T-cell (primary cell): ENCODE measurements around the gene TCAP. TPM values are rescaled to one million over a fixed set of nuclear protein-coding genes. Genes with fewer than 3 reads are reported as not detected.
"Not testable (repeated sequence)": the region's sequence is repeated elsewhere in the genome, so short reads cannot be mapped to it uniquely, and the experiment has no call there.

ENCODE experiments used
- ATAC-seq, 4 experiments: fragments of 200-7000 bp in 3 of 4; fragments of 150-1000 bp in 1 of 4; cut with Tn5 transposase; replicated peaks in 1 of 4; 1 replicate in 3 of 4; 2 replicates in 1 of 4; pipeline ENCODE4 v1.10.0; 2021; ENCODE audit warnings: moderate library complexity in 3 of 4, mild to moderate bottlenecking in 2 of 4, moderate number of reproducible peaks in 1 of 4
- CTCF ChIA-PET, 2 donors: fragments of 300-600 bp; sonication (Branson Sonifier 250); formaldehyde crosslinking; loops; one replicate each; lab custom pipeline; 2022; ENCODE audit warnings: antibody characterized with exemption in 2 of 2; lab: Charles Lee
- POLR2A ChIA-PET, 2 donors: fragments of 300-600 bp; sonication (Branson Sonifier 250); formaldehyde crosslinking; loops; one replicate each; lab custom pipeline; 2022; ENCODE audit warnings: antibody characterized with exemption in 2 of 2; lab: Charles Lee
- DNase-seq, 35 experiments: peaks; one replicate each; pipeline versions ENCODE4 v3.0.0 to v3.0.0-alpha.2; 2013 to 2023
- H3K27ac ChIP-seq: one replicate; pipeline ENCODE4 v1.5.1; 2013; ENCODE audit warnings: low read length
- H3K27me3 ChIP-seq, 2 experiments: replicated peaks in 1 of 2; 1 replicate in 1 of 2; 2 replicates in 1 of 2; pipeline versions ENCODE4 v1.6.1 to v1.7.0; 2013; ENCODE audit warnings: low read length in 1 of 2, mixed read lengths in 1 of 2; ENCODE audit not compliant: control insufficient read depth in 2 of 2, insufficient read depth in 2 of 2; ENCODE audit errors: extremely low read depth in 1 of 2
- H3K36me3 ChIP-seq, 2 donors: 1 replicate in 1 of 2; 2 replicates in 1 of 2; pipeline versions ENCODE4 v1.6.1 to v1.7.0; 2013; ENCODE audit warnings: low read length in 1 of 2; ENCODE audit not compliant: control insufficient read depth in 2 of 2, insufficient read depth in 1 of 2; ENCODE audit errors: extremely low read depth in 1 of 2
- H3K4me1 ChIP-seq, 2 experiments: 1 replicate in 1 of 2; 2 replicates in 1 of 2; pipeline versions ENCODE4 v1.6.1 to v1.7.0; 2013; ENCODE audit warnings: low read length in 2 of 2, mixed read lengths in 1 of 2; ENCODE audit not compliant: insufficient read depth in 2 of 2, control insufficient read depth in 1 of 2; ENCODE audit errors: extremely low read depth in 1 of 2
- H3K4me3 ChIP-seq, 2 donors: 1 replicate in 1 of 2; 2 replicates in 1 of 2; pipeline versions ENCODE4 v1.5.1 to v1.7.0; 2013; ENCODE audit warnings: mild to moderate bottlenecking in 2 of 2, low read length in 1 of 2, moderate library complexity in 1 of 2; ENCODE audit not compliant: control insufficient read depth in 1 of 2; ENCODE audit errors: extremely low read depth in 1 of 2
- H3K9me3 ChIP-seq: 2 replicates; pipeline ENCODE4 v1.7.0; 2013
- H3K27ac Mint-ChIP-seq, 2 donors: one replicate each; pipeline ENCODE4 v1.8.0; 2020 to 2021; ENCODE audit warnings: mild to moderate bottlenecking in 2 of 2, mixed read lengths in 2 of 2
- H3K27me3 Mint-ChIP-seq, 2 donors: one replicate each; pipeline ENCODE4 v1.8.0; 2021 to 2022; ENCODE audit warnings: mixed read lengths in 2 of 2
- H3K36me3 Mint-ChIP-seq: one replicate; pipeline ENCODE4 v1.8.0; 2021; ENCODE audit warnings: mixed read lengths
- H3K4me1 Mint-ChIP-seq, 3 donors: one replicate each; pipeline ENCODE4 v1.8.0; 2020 to 2022; ENCODE audit warnings: mixed read lengths in 3 of 3, mild to moderate bottlenecking in 1 of 3
- H3K4me3 Mint-ChIP-seq, 3 donors: one replicate each; pipeline ENCODE4 v1.8.0; 2020 to 2022; ENCODE audit warnings: mild to moderate bottlenecking in 3 of 3, mixed read lengths in 3 of 3, moderate library complexity in 3 of 3
- H3K9me3 Mint-ChIP-seq, 3 donors: one replicate each; pipeline ENCODE4 v1.8.0; 2020 to 2022; ENCODE audit warnings: mixed read lengths in 3 of 3
- WGBS: methylation state at CpG from one replicate; pipeline ENCODE4 v1.1.5; 2013; ENCODE audit warnings: missing lambda C conversion rate; ENCODE audit not compliant: insufficient coverage; 5-methylcytosine and 5-hydroxymethylcytosine counted together
- total RNA-seq, 35 experiments: library from RNA in 6 of 35; stranded (reverse) in 6 of 35; fragments of 120-200 nt in 1 of 35; gene quantifications; one replicate each; pipeline versions ENCODE4 v1.2.1 to v1.2.4 and lab custom pipeline; 2013 to 2026

TCAP gene
- total RNA-seq, 5 donors from 2014 or later (not counting 1 experiment from before 2014, with no cell fraction given), result 2.2 to 7.8 (median 6.6) TPM

GRCh38 chr17:39706383-39706782 is 41.2 kb downstream of the TCAP start:
- no peak for ATAC-seq
- no peak overlapping the region for H3K27ac Mint-ChIP-seq
- CTCF ChIA-PET, result no interaction called here

GRCh38 chr17:39706921-39707337 is 41.8 kb downstream of the TCAP start:
- ATAC-seq (peak; percentile 75 to 90 (median 82)), DNase-seq (peak in 3 of 35 experiments; percentile 10 to 32 (median 29))
- Mint-ChIP-seq H3K27me3 (peaks cover 0 to 7% of the 10 kb centered on the region in 2 donors), H3K36me3 (no peaks in the 10 kb centered on the region), H3K27ac (peak overlapping the region; percentile 36 to 41), H3K4me1 (peaks cover 16 to 37% (median 25%) of the 10 kb centered on the region in 3 donors), H3K9me3 (no peaks in the 10 kb centered on the region), H3K4me3 (peak overlapping the region in 2 of 3 donors; percentile 8 to 75)
- Histone ChIP-seq H3K4me1 (peaks cover 9 to 46% of the 10 kb centered on the region in 2 experiments), H3K4me3 (no peak overlapping the region), H3K36me3 (peaks cover 0 to 2% of the 10 kb centered on the region in 2 donors), H3K9me3 (no peaks in the 10 kb centered on the region), H3K27me3 (peaks cover 0 to 7% of the 10 kb centered on the region in 2 experiments), H3K27ac (no peak overlapping the region)
- ChIA-PET CTCF (no interaction called here), POLR2A (no interaction called here)
- WGBS, result 76% methylated on average over 6 of the region's 7 CpGs

More at GRCh38 chr17:39706383-39706782, 41.2 kb downstream of the TCAP start:
- no peak overlapping the region for H3K27ac ChIP-seq
- no peaks in the 10 kb centered on the region for H3K36me3 Mint-ChIP-seq
- H3K4me3 ChIP-seq, result no peak overlapping the region
- DNase-seq, result no peak
- no peaks in the 10 kb centered on the region for H3K9me3 Mint-ChIP-seq
- 96% methylated on average over 3 of the region's 8 CpGs for WGBS
- POLR2A ChIA-PET, result no interaction called here
- H3K9me3 ChIP-seq, result no peaks in the 10 kb centered on the region
- peaks cover 4 to 12% of the 10 kb centered on the region in 2 donors for H3K27me3 Mint-ChIP-seq
- peaks cover 16 to 37% (median 25%) of the 10 kb centered on the region in 3 donors for H3K4me1 Mint-ChIP-seq
- H3K4me3 Mint-ChIP-seq, result peak overlapping the region in 1 of 3 donors; percentile 75
- H3K36me3 ChIP-seq, result peaks cover 0 to 2% of the 10 kb centered on the region in 2 donors
- H3K4me1 ChIP-seq, result peaks cover 9 to 46% of the 10 kb centered on the region in 2 experiments
- peaks cover 4 to 12% of the 10 kb centered on the region in 2 experiments for H3K27me3 ChIP-seq

DNA sequence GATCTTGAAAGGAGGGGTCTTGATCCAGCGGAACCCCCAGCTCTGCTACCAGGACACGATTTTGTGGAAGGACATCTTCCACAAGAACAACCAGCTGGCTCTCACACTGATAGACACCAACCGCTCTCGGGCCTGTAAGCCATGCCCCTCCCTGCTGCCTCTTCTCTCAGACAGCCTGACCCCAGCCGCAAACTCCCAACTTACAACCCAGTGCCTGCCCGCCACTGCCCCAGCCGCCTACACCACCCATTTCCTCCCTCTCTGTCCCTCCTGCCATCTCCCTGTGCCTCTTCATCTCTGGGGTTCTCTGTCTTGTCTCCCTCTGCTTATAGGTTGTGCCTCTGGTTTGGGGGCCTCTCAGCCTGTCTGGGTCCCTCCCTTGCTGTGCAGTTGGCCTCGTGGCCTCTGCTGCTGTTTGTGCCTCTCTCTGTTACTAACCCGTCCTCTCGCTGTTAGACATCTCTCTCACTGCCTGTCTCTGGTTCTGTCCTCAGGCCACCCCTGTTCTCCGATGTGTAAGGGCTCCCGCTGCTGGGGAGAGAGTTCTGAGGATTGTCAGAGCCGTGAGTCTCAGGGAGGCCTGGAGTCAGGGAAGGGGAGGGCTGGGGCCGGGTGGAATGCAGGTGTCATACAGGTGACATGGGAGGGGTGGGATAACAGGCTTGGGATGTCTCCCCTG is 44.3 kb downstream of the TCAP start:
- Mint-ChIP-seq H3K4me3 (peak overlapping the region in 1 of 3 donors; percentile 21), H3K9me3 (no peaks in the 10 kb centered on the region), H3K27ac (peak overlapping the region in 1 of 2 donors; percentile 44), H3K36me3 (no peaks in the 10 kb centered on the region), H3K27me3 (no peaks in the 10 kb centered on the region), H3K4me1 (peaks cover 16 to 37% (median 20%) of the 10 kb centered on the region in 3 donors)
- ChIA-PET POLR2A (no interaction called here), CTCF (no interaction called here)
- Histone ChIP-seq H3K27me3 (no peaks in the 10 kb centered on the region), H3K27ac (no peak overlapping the region), H3K9me3 (no peaks in the 10 kb centered on the region), H3K4me3 (no peak overlapping the region), H3K36me3 (no peaks in the 10 kb centered on the region), H3K4me1 (peaks cover 9 to 46% of the 10 kb centered on the region in 2 experiments)
- ATAC-seq, result no peak
- DNase-seq, result peak in 1 of 35 experiments; percentile 10
- 84% methylated on average over 8 of the region's 14 CpGs for WGBS

- Mint-ChIP-seq H3K36me3 (no peaks in the 10 kb centered on the region), H3K27ac (no peak overlapping the region), H3K9me3 (no peaks in the 10 kb centered on the region), H3K4me3 (no peak overlapping the region), H3K4me1 (peaks cover 16 to 34% (median 20%) of the 10 kb centered on the region in 3 donors), H3K27me3 (no peaks in the 10 kb centered on the region)
- POLR2A ChIA-PET, result no interaction called here
- ATAC-seq, result no peak
- Histone ChIP-seq H3K9me3 (no peaks in the 10 kb centered on the region), H3K4me3 (no peak overlapping the region), H3K27ac (no peak overlapping the region), H3K27me3 (no peaks in the 10 kb centered on the region), H3K36me3 (no peaks in the 10 kb centered on the region), H3K4me1 (peaks cover 9 to 46% of the 10 kb centered on the region in 2 experiments)
- DNase-seq, result no peak
- 87% methylated on average over 15 of the region's 20 CpGs for WGBS
- CTCF ChIA-PET, result interaction anchor here in 1 of 2 donors (0.6 kb wide), 1 partner anchor 766 kb away, joined by 4 read pairs; no protein-coding TSS in a partner anchor
These were observed 45.1 kb downstream of the TCAP start for GRCh38 chr17:39709998-39710964.

GRCh38 chr17:39711071-39711470 is 45.9 kb downstream of the TCAP start:
- H3K4me3 ChIP-seq, H3K27me3 Mint-ChIP-seq, H3K27ac Mint-ChIP-seq, H3K4me3 Mint-ChIP-seq, H3K36me3 ChIP-seq, H3K36me3 Mint-ChIP-seq, H3K9me3 Mint-ChIP-seq, H3K27me3 ChIP-seq, H3K9me3 ChIP-seq, POLR2A ChIA-PET, ATAC-seq, H3K27ac ChIP-seq, DNase-seq: not testable (repeated sequence)
- H3K4me1 Mint-ChIP-seq, result peaks cover 16 to 34% (median 20%) of the 10 kb centered on the region in 3 donors
- peaks cover 9 to 41% of the 10 kb centered on the region in 2 experiments for H3K4me1 ChIP-seq
- CTCF ChIA-PET, result interaction anchor here in 1 of 2 donors (0.5 kb wide), 1 partner anchor 1027 kb away, joined by 3 read pairs; no protein-coding TSS in a partner anchor
- WGBS, result 93% methylated on average over 9 of the region's 11 CpGs

DNA sequence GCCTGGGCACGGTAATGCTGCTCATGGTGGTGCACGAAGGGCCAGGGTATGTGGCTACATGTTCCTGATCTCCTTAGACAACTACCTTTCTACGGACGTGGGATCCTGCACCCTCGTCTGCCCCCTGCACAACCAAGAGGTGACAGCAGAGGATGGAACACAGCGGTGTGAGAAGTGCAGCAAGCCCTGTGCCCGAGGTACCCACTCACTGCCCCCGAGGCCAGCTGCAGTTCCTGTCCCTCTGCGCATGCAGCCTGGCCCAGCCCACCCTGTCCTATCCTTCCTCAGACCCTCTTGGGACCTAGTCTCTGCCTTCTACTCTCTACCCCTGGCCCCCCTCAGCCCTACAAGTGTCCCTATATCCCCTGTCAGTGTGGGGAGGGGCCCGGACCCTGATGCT is 46.7 kb downstream of the TCAP start:
- CTCF ChIA-PET, result no interaction called here
- Histone ChIP-seq H3K36me3 (no peaks in the 10 kb centered on the region), H3K27me3 (no peaks in the 10 kb centered on the region), H3K9me3 (no peaks in the 10 kb centered on the region), H3K27ac (no peak overlapping the region), H3K4me1 (peaks cover 6 to 33% of the 10 kb centered on the region in 2 experiments), H3K4me3 (no peak overlapping the region)
- POLR2A ChIA-PET, result no interaction called here
- H3K4me1 Mint-ChIP-seq, result peaks cover 9 to 28% (median 16%) of the 10 kb centered on the region in 3 donors
- H3K36me3 Mint-ChIP-seq, result no peaks in the 10 kb centered on the region
- ATAC-seq (no peak), DNase-seq (no peak)
- H3K9me3 Mint-ChIP-seq, result no peaks in the 10 kb centered on the region
- 94% methylated on average over 7 of the region's 10 CpGs for WGBS
- no peaks in the 10 kb centered on the region for H3K27me3 Mint-ChIP-seq
- no peak overlapping the region for H3K4me3 Mint-ChIP-seq
- H3K27ac Mint-ChIP-seq, result no peak overlapping the region
